Heart left ventricle (tissue), 16 donors: ENCODE data around the gene RAD51B. TPM values are rescaled to one million over a fixed set of nuclear protein-coding genes. Genes with fewer than 3 reads are reported as not detected.
A peak's percentile ranks its signal among the peaks of the same experiment; 100 is the strongest.

Experiments used
- ATAC-seq, 4 donors: fragments of 200-7000 bp; cut with Tn5 transposase; one replicate each; pipeline ENCODE4 v1.9.1; 2020 to 2022; ENCODE audit warnings: moderate library complexity in 4 of 4, mild to moderate bottlenecking in 3 of 4, moderate number of reproducible peaks in 1 of 4
- DNase-seq, 5 donors: peaks; one replicate each; pipeline ENCODE4 v3.0.0-alpha.2; 2020
- H3K27ac ChIP-seq, 12 donors: fragments of 200-600 bp; sonication (generic) in 4 of 12; one replicate each; pipeline versions ENCODE4 v1.5.0 to v1.8.0; 2016 to 2022; ENCODE audit warnings: mild to moderate bottlenecking in 2 of 12
- H3K27me3 ChIP-seq, 9 donors: fragments of 200-600 bp; sonication (generic) in 2 of 9; one replicate each; pipeline versions ENCODE4 v1.5.1 to v1.8.0; 2016 to 2022; ENCODE audit warnings: mild to moderate bottlenecking in 3 of 9
- H3K36me3 ChIP-seq, 9 donors: fragments of 200-600 bp; sonication (generic) in 2 of 9; one replicate each; pipeline versions ENCODE4 v1.5.0 to v1.8.0; 2018 to 2022; ENCODE audit warnings: mild to moderate bottlenecking in 2 of 9
- H3K4me1 ChIP-seq, 12 donors: fragments of 200-600 bp; sonication (generic) in 4 of 12; one replicate each; pipeline versions ENCODE4 v1.5.0 to v1.8.0; 2016 to 2022; ENCODE audit warnings: mild to moderate bottlenecking in 3 of 12
- H3K4me3 ChIP-seq, 12 donors: fragments of 200-600 bp; sonication (generic) in 4 of 12; one replicate each; pipeline versions ENCODE4 v1.5.0 to v1.8.0; 2017 to 2022; ENCODE audit warnings: mild to moderate bottlenecking in 9 of 12, moderate library complexity in 4 of 12
- H3K9me3 ChIP-seq, 12 donors: fragments of 200-600 bp; sonication (generic) in 4 of 12; one replicate each; pipeline versions ENCODE4 v1.5.0 to v1.8.0; 2016 to 2022; ENCODE audit warnings: mild to moderate bottlenecking in 1 of 12
- CTCF ChIP-seq, 12 donors: fragments of 200-600 bp; sonication (generic) in 4 of 12; IDR thresholded peaks; one replicate each; pipeline versions ENCODE4 v1.5.0 to v1.8.0; 2018 to 2022; ENCODE audit warnings: antibody characterized with exemption in 12 of 12, mild to moderate bottlenecking in 5 of 12
- POLR2A ChIP-seq, 2 donors: fragments of 450-650 bp; IDR thresholded peaks; one replicate each; pipeline ENCODE4 v1.6.1; 2017; ENCODE audit warnings: antibody characterized with exemption in 2 of 2, mild to moderate bottlenecking in 2 of 2, moderate library complexity in 2 of 2
- whole genome bisulfite sequencing, 4 donors: extraction: QIAGEN DNeasy Blood & Tissue Kit in 2 of 4; methylation state at CpG; one replicate each; pipeline versions ENCODE4 v1.1.5 to v1.1.7; 2013 to 2018; 5-methylcytosine and 5-hydroxymethylcytosine counted together
- intact Hi-C, 10 donors: fragments of 100-400 bp; cut with DNase I; formaldehyde crosslinking; loops; one replicate each; pipeline versions ENCODE4 v1.11.1 to v1.14.2; 2022
- polyA plus RNA-seq, 2 donors: library from polyadenylated mRNA; stranded (reverse); fragments of 200-250 nt; gene quantifications; one replicate each; pipeline ENCODE4 v1.2.3, GENCODE V29; 2013
- total RNA-seq, 9 donors: library from RNA; depleted of rRNA in 2 of 9; stranded (reverse); fragments of >200 nt in 2 of 9; fragmentation: NEBNext Ultra II Directional in 3 of 9; extraction: Animal tissue kit (Norgen Biotek cat#: 25700) in 3 of 9; gene quantifications; one replicate each; pipeline versions ENCODE4 v1.1.0 to v1.2.4, GENCODE V29; 2016 to 2023
- donor health status: ischemic (EF 13 %, LVEDD 7.1; RV severe dilation, severe dysfunction).
- donor health status: healthy with polysubstance abuse.
- donor health status: DM: no; HTN: yes; CAD: no.
- donor health status: DM: no; HTN: no; CAD: no.
- donor health status: ischemic (EF 25% LVEDD 6.9; RV normal size, moderate dysfunction).
- donor health status: ischemic (EF 25% LVEDD 5.7; RV mildly dilated, moderate dysfunction).
- donor health status: healthy.
- donor health status: DM: yes; HTN: yes; CAD: no.
- donor health status: ischemic (EF 35%, LVEDD 5.7; RV mildly dilated, moderate dysfunction).
- donor health status: nonischemic (EF 11% LVEDD 7.7; RV severe dilation, severe dysfunction).
- donor health status: DM: yes; HTN: yes; CAD: no.
- donor health status: PGD.
- donor health status: ischemic (EF 29% LVEDD 5.4; RV normal size, mild dysfunction).
- donor health status: nonischemic (EF 23%, LVEDD 6.1; RV moderate dilation, normal function).

The RAD51B gene
- total and polyA plus RNA-seq, 11 donors, result 1.3 to 11.3 (median 3.2) TPM

DNA sequence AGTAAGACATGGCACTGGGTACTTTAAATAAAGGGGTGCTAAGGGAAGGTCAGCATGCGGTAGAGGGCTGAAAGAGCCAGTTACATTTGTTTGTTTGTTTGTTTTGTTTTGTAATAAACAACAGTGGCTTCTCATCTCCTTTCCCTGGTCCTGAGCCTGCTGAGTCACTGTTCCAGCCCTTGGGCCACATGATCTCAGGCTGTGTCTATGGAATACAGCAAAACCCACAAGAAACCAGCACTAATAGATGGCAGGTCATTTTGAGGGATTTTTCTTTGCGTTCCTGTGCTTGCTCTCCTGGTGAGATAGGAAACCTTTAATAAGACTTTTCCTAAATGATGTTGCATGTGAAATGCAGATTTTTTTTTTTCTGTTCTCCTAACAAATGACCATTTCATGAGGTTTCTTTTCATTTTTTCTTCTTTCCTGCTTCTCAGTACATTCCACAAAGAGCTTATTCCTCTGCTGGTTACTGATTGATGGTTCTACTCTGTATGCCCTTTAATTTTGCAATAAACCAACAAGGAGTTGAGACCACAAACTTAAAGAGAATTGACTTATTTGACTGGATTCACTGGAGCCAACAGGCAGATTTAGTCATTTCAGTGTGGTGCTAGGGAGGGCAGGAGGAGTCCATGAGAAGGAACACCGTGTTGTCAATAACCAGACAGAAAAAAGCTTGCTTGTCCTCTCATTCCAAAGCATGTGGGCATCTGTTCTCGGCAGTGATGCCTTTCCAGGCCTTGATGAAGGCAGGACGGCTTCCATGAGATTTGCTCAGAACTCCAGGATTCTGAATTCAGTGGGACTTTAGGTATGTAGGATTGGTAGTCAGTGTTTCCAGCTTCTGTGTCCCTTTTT lies 459.2 kb downstream of the RAD51B start:
- H3K27me3 ChIP-seq, result no peaks in the 10 kb centered on the region
- 93 to 99% (median 95%) methylated on average over 5 of the region's 5 CpGs for WGBS, 4 donors
- H3K4me3 ChIP-seq, result no peak overlapping the region
- DNase-seq, result no peak
- no peak for ATAC-seq
- no peaks in the 10 kb centered on the region for H3K9me3 ChIP-seq
- no peaks in the 10 kb centered on the region for H3K36me3 ChIP-seq
- no peak for TF ChIP-seq CTCF (IDR thresholded peaks at IDR 0.05)
- no peak for TF ChIP-seq POLR2A (IDR thresholded peaks at IDR 0.05)
- peak overlapping the region in 1 of 12 donors; percentile 14 for H3K27ac ChIP-seq
- intact Hi-C loops, result no loop called here
- peaks cover 0 to 37% (median 5%) of the 10 kb centered on the region in 12 donors for H3K4me1 ChIP-seq

- DNase-seq, result no peak
- Histone ChIP-seq H3K4me3 (no peak overlapping the region), H3K27me3 (no peaks in the 10 kb centered on the region), H3K9me3 (no peaks in the 10 kb centered on the region), H3K27ac (no peak overlapping the region), H3K36me3 (no peaks in the 10 kb centered on the region), H3K4me1 (peaks cover 0 to 43% (median 7%) of the 10 kb centered on the region in 12 donors)
- intact Hi-C loops, result no loop called here
- TF ChIP-seq CTCF (IDR thresholded peaks at IDR 0.05) (no peak), POLR2A (IDR thresholded peaks at IDR 0.05) (no peak)
- ATAC-seq, result no peak
- 95 to 98% (median 97%) methylated on average over 3 of the region's 3 CpGs for whole genome bisulfite sequencing, 4 donors
These were observed 459.8 kb downstream of the RAD51B start for GRCh38 chr14:68279437-68279720.

- no peak for TF ChIP-seq CTCF (IDR thresholded peaks at IDR 0.05)
- TF ChIP-seq POLR2A (IDR thresholded peaks at IDR 0.05), result no peak
- Histone ChIP-seq H3K9me3 (no peaks in the 10 kb centered on the region), H3K4me1 (peaks cover 0 to 47% (median 7%) of the 10 kb centered on the region in 12 donors), H3K27ac (no peak overlapping the region), H3K36me3 (no peaks in the 10 kb centered on the region), H3K4me3 (no peak overlapping the region), H3K27me3 (no peaks in the 10 kb centered on the region)
- no peak for DNase-seq
- intact Hi-C loops, result loop anchor here in 1 of 10 donors (10.0 kb wide), 1 partner anchor 95 kb away; no protein-coding TSS in a partner anchor
- WGBS, 4 donors, result 76 to 90% (median 82%) methylated on average over 4 of the region's 4 CpGs
- ATAC-seq, result no peak
These were observed 460.2 kb downstream of the RAD51B start for GRCh38 chr14:68279777-68280233.

DNA sequence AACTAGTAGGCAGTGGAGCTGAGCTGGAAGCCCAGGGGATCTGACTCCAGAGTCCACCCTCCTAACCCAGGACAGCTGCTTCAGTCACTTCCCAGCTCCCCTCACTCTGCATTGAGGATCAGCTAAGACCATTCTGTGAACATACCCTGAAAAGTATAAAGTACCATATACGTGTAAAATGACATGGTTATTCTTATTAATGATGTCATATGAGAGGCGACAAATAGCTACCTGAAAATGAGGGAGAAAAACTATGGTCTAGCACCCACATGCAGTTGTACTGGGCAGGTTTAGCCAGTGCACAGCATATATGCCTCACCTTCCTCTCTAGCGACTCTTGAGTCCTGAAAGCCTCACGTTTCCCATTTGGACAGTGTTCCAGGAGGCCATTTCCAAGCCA lies 461.9 kb downstream of the RAD51B start:
- Histone ChIP-seq H3K4me1 (peaks cover 0 to 63% (median 9%) of the 10 kb centered on the region in 12 donors), H3K27ac (no peak overlapping the region), H3K36me3 (no peaks in the 10 kb centered on the region), H3K9me3 (no peaks in the 10 kb centered on the region), H3K27me3 (no peaks in the 10 kb centered on the region), H3K4me3 (no peak overlapping the region)
- intact Hi-C loops, result loop anchor here in 1 of 10 donors (10.0 kb wide), 1 partner anchor 93 kb away; no protein-coding TSS in a partner anchor
- no peak for DNase-seq
- TF ChIP-seq POLR2A (IDR thresholded peaks at IDR 0.05) (no peak), CTCF (IDR thresholded peaks at IDR 0.05) (no peak)
- WGBS, 4 donors, result 93 to 96% (median 95%) methylated on average over 4 of the region's 4 CpGs
- ATAC-seq, result no peak
